DMS79 treated with DMSO at 0.1 percent for 48 hours (cell line): ENCODE data around the gene GFRA4.

Experiments
- DNase-seq: peaks from one replicate; lab custom pipeline; 2025; lab: John Stamatoyannopoulos, UW

GFRA4 gene

GRCh38 chr20:3663031-3663701, at the start of gene GFRA4:
Gene GFRA4, minus strand, starts transcription at chr20:3663399. Its CDS starts 0 bp downstream, at chr20:3663399.
- DNase-seq = no peak

- DNase-seq = no peak
These were observed 49.2 kb upstream of the GFRA4 start, which contains the start of gene SIGLEC1 for GRCh38 chr20:3712279-3712873. Gene SIGLEC1, minus strand, starts transcription at chr20:3712600. Its CDS starts 5,472 bp downstream, at chr20:3707128.

DNA sequence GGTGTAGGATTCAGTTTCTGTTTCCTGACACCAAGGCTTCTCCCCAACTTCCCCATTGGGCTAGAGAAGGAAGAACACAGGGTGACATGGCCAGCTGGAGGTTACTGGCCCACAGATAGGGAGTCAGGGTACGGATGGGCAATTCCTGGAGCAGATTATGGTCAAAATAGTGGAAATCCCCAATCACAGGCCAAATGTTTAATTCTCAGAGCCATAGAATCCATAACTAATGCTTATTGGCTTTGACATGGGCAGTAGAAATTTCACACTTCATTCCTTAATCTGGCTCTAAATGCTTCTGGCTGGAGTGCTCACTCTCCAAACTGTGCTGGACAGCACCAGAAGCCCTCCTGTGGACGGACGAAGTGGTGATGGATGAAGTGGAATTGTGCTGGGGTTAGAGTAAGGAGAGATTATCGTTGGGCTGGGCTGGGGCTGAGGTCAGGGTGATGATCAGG, 48.3 kb upstream of the GFRA4 start:
- DNase-seq = no peak

GRCh38 chr20:3710703-3711483, 47.7 kb upstream of the GFRA4 start:
- DNase-seq = peak; percentile 16

DNA sequence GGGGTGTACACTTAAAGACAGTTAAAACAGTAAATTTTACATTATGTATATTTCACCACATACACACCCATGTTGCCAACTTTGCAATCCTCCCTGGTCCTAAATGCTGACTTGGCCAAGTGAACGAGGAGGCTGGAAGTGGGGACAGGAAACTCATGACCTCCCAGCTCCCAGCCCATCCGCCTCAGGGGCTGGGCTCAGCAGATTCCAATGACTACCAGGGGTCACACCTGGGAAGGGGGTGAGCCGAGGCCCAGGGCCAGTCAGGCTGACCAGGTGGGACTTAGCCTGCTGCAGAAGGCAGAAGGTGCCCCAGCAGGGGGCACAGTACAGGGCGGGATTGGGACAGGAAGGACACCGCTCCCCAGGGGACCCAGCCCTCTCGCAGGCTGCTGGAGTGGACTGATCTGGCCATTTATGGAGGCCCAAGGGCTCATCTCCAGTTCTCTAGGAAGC, 46.8 kb upstream of the GFRA4 start:
- DNase-seq = no peak

DNA sequence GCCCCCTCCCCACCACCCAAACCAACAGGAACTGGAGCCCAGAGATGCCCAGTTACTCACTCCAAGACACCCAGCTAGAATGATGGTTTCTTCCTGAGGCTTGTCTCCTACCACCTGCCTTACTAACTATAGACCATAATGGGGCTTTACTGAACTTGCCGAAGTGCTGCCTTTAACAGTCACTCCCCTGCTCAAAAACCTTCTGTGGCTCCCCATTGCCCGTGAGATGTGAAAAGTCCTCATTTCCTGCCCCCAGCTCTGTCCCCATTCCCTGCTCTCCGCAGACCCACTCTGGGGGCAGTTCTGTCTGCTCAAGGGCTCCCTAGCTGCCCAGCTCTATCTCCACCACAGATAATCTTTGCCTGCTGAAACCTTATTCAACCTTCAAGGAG, 44.3 kb upstream of the GFRA4 start:
- DNase-seq = no peak

DNA sequence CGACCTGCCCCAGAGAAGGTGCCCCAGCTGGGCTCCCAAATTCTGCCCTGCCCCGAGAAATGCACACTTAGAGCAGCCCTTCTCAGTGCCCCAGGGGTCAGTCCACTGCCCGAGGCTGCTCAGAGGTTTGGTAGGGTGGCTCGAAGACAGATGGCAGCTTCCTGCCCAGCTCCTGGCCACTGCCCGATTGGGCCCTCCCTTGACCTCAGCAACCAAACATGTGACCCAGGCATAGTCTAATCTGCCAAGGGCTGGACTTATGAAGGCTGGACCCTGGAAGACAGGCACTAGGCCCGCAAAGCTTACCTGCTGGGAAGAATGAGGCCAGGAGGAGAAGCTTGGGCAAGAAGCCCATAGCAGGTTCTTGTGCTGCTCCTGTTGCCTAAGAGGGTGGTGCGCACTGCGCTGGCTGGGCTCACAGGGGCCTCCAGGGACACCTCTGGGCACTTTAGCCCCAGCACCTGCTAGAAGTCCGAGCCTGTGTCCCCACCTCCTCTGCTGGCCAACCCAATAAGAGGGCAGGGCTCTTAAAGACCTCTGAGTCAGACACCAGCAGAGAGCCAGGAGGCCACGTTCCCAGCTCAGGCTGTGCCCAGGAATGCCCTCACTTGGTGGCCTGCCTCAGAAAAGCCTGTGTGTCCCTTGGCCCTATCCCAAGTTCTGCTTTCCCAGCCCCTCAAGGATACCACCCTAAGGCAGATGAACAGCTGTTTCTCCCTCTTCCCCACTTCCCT, 43.7 kb upstream of the GFRA4 start:
- no peak for DNase-seq

DNA sequence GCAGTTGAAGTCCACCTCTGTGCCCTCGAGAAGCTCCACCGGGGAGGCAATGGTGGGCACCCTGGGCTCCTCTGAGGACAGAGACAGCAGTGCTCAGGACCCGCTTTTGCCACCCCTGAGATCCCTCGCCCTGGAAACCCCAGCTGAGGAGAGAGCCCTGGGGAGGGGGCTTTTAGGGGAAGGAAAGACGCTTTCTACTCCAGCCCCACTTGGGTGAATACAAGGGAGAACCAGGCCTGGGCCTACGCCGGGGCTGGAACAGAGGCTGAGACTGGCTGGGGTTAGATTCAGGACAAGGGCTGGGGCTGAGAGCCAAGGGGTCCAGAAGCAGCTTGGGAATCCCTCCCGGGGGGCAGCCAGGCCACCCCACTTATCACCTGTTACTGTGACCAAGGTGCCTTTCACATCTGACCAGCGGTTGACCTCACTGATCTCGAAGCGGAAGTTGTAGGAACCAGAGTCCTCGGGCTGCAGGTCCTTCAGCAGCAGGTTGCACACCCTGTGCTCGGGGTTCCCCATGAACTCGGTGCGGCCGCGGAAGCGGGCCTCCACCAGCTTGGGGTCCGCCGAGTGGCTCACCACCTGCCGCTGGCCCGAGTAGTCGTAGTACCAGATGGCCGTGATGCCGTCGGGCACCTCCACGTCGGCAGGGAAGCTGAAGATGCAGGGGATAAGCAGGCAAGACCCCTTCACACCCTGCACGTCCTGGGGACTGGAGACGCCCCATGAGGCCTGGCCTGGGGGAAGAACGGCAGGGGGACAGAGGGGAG, 43.0 kb upstream of the GFRA4 start:
- DNase-seq = no peak

DNA sequence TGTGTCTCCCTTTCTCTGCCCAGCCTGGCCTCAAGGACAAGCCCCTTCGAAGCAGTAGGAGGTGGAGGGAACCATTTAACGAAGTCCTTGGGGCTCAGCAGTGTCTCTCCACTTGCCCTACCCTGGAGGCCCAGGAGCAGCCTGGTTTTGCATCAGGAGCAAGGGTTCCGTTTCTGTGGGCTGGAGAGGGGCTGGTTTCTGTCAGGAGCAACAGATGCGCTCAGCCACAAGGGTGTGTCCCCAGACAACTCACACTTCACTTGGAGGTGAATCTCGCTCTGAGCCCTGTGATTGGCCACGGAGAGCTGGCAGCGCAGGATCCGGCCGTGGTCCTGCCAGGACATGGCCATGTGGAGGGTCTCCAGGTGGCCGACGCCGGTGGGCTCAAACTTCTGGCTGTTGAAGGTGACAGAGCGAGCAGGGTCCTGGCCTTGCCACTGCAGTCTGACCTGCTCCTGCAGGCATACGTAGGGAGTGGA, 42.3 kb upstream of the GFRA4 start:
- no peak for DNase-seq

- DNase-seq = no peak
These were observed 40.9 kb upstream of the GFRA4 start for GRCh38 chr20:3704087-3704486.

- no peak for DNase-seq
These were observed 39.6 kb upstream of the GFRA4 start for GRCh38 chr20:3702611-3703391.

- DNase-seq = no peak
These were observed 38.1 kb upstream of the GFRA4 start for GRCh38 chr20:3701061-3701998.

DNA sequence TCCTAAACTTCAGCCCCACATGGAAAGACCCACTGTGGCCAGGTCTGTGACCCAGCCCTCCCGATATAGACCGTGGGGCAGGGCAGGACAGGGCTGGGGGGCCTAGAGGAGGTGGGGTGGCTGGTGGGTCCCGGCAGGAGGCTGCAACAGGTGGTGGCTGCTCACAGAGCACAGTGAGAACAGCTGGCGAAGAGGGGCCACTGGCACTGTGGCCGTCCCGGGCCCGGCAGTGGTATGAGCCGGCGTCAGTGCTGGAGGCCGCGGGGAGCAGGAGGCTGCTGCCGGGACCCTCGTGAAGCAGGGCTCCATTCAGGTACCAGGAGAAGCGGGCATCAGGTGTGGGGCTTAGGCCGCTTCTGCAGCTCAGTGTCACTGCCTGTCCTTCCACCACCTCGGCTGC, 35.8 kb upstream of the GFRA4 start:
- no peak for DNase-seq

DNA sequence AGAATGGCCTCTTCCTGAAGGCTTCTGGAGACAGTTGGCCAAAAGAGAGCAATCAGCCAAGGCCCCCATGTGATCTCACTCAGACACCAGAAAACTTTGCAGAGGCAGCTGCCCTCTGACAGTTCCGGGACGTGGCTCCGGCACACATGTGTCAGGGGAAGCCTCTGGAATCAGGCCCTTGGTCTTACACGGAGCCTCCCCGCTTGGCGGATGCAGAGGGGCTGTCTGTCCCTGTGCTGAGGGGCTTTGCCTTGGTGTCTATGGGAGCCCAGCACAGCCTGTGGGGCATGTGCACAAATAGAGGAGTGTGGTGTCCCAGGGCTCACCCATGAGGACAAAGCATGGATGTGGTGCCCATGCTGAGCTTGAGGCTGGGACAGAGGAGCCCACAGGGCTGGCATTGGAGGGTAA, 35.4 kb upstream of the GFRA4 start:
- DNase-seq = no peak

DNA sequence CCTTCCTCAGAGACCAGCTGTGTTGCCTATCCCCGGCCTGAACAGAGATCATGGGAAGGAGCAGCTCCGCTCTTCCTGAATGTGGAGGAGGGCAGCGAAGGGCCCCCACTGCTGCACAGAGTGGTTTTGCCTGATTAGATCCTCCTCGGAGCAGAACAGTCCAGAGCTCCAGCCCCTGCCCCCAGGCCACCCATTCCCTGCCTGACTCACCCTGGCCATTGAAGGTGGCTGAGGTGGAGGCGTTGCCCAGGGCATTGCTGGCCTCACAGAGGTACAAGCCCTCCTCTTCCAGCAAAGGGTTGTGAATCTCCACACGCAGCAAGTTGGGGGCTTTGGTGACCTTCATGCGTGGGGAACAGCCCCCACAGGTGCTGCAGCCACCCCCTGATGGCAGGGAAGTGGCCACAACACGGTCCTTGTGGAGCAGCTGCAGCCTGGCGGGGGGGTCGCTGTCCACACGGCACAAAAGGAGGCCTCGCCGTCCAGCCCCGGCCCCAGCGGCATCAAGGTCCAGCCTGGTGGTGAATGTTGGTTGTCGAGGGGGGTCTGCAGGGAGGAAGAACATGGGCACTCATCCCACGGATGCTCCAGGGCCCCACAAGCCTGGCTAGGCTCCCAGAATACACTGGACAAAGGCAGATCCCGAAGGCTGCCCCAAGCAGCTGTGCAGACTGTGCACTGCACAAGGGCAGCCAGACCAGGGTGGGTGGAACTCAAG, 34.5 kb upstream of the GFRA4 start:
- no peak for DNase-seq

DNA sequence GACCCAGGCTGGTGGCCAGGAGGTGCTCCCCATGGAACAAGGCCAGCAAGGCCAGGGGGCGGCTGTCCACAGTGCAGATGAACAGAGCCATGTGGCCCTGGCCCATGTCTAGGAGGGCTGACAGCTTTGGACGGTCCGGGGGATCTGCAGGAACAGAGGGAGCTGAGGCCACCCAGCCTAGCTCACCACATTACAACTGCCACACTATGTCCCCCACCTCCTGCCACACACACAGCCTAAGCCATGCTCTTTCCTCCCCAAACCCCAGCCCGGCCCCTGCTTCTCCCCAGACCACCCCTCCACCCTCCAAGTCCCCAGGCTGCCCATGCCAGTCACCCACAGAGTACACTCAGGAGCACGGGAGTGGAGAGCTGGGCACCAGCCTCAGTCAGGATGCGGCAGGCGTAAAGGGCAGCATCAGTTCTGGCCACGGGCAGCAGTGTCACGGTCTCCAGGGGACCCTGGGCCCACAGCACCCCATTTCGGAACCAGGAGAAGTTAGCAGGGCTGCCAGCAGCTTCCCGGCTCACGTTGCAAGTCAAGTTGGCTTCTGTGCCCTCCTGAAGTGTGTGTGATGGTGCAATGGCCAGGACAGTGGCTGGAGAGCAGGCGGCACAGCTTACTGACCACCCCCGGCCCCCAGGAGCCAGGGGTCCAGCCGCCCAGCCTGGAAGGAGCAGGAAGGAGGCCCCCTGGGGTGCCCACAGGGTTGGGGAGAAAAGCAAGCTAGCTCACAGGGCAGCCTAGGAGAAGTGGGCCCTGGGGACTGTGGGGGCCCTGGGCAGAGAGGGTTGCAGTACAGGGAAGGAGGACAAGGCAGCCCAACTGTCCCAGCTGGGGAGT, 33.8 kb upstream of the GFRA4 start:
- DNase-seq = no peak

GRCh38 chr20:3696200-3696599, 33.0 kb upstream of the GFRA4 start:
- no peak for DNase-seq

GRCh38 chr20:3694864-3695263, 31.7 kb upstream of the GFRA4 start:
- DNase-seq = no peak
